Right cardiac atrium (tissue), 5 donors: ENCODE measurements around the gene C2orf49. TPM values are rescaled to one million over a fixed set of nuclear protein-coding genes. Genes with fewer than 3 reads are reported as not detected.

ENCODE experiments used
- ATAC-seq, 2 donors: fragments of 200-7000 bp; cut with Tn5 transposase; one replicate each; pipeline versions ENCODE4 v1.8.0 to v1.9.1; 2020; ENCODE audit warnings: moderate library complexity in 2 of 2, mild to moderate bottlenecking in 1 of 2
- DNase-seq, 3 donors: peaks; one replicate each; pipeline ENCODE4 v3.0.0-alpha.2; 2020
- H3K27ac ChIP-seq: one replicate; pipeline ENCODE4 v1.5.1; 2013; ENCODE audit warnings: mild to moderate bottlenecking, low read length, control low read depth, moderate library complexity
- H3K27me3 ChIP-seq: one replicate; pipeline ENCODE4 v1.6.1; 2013; ENCODE audit not compliant: control insufficient read depth, insufficient read depth
- H3K4me1 ChIP-seq: one replicate; pipeline ENCODE4 v1.6.1; 2013; ENCODE audit warnings: low read length; ENCODE audit not compliant: control insufficient read depth, insufficient read depth
- H3K4me3 ChIP-seq: one replicate; pipeline ENCODE4 v1.5.1; 2013; ENCODE audit warnings: low read length, control low read depth
- H3K9me3 ChIP-seq: one replicate; pipeline ENCODE4 v1.6.1; 2013; ENCODE audit warnings: low read length; ENCODE audit not compliant: control insufficient read depth
- WGBS: extraction: QIAGEN DNeasy Blood & Tissue Kit; methylation state at CpG from one replicate; pipeline ENCODE4 v1.1.7; 2013; 5-methylcytosine and 5-hydroxymethylcytosine counted together
- intact Hi-C, 4 donors: fragments of 100-400 bp; cut with DNase I; formaldehyde crosslinking; loops; one replicate each; pipeline versions ENCODE4 v1.11.0 to v1.14.0; 2022 to 2023
- polyA plus RNA-seq: library from polyadenylated mRNA; stranded (reverse); fragments of 200-250 nt; gene quantifications from one replicate; pipeline ENCODE4 v1.2.3, GENCODE V29; 2013
- total RNA-seq, 4 donors: library from RNA; stranded (reverse); fragmentation: NEBNext Ultra II Directional; extraction: Animal tissue kit (Norgen Biotek cat#: 25700); gene quantifications; one replicate each; pipeline ENCODE4 v1.2.1, GENCODE V29; 2021
- donor health status: healthy with polysubstance abuse.
- donor health status: DM: no; HTN: yes; CAD: no.
- donor health status: DM: no; HTN: no; CAD: no.
- donor health status: DM: no; HTN: yes; CAD: no; lungs with severe emphysema.
- donor health status: DM: yes; HTN: yes; CAD: no.

The C2orf49 gene
- total and polyA plus RNA-seq, 5 donors = 13.2 to 20.3 (median 15.8) TPM

GRCh38 chr2:105299290-105299689 lies 38.0 kb upstream of the C2orf49 start:
- no peak overlapping the region for H3K27ac ChIP-seq
- H3K27me3 ChIP-seq = no peaks in the 10 kb centered on the region
- DNase-seq (no peak), ATAC-seq (no peak)
- WGBS = 89% methylated on average over 5 of the region's 5 CpGs
- no peak overlapping the region for H3K4me3 ChIP-seq
- no peaks in the 10 kb centered on the region for H3K4me1 ChIP-seq
- no peaks in the 10 kb centered on the region for H3K9me3 ChIP-seq
- intact Hi-C loops = no loop called here

- DNase-seq (no peak), ATAC-seq (no peak)
- 92% methylated on average over 3 of the region's 3 CpGs for WGBS
- intact Hi-C loops = no loop called here
- H3K4me1 ChIP-seq = no peaks in the 10 kb centered on the region
- no peaks in the 10 kb centered on the region for H3K27me3 ChIP-seq
- no peak overlapping the region for H3K4me3 ChIP-seq
- H3K27ac ChIP-seq = no peak overlapping the region
- no peaks in the 10 kb centered on the region for H3K9me3 ChIP-seq
Measured at GRCh38 chr2:105301646-105302045, 35.7 kb upstream of the C2orf49 start.

DNA sequence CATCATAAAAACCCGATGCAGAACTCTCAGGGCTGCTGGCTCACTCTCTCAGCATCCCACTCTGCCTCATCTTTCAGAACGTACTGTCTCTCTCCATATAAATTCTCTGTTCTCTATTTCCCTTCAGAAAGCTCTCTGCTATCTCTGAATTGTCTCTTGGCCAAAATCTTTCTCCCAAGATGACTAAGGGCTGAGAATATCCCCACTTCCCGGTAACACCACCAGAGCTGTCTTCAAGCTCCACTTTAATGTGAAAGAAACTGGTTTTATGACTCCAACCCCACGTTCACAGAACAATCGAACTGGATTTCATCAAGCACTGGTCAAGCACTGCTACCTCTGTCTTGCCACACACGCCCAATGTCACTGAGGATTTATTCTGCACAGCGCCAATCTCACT lies 30.2 kb upstream of the C2orf49 start:
- H3K9me3 ChIP-seq = no peaks in the 10 kb centered on the region
- 74% methylated on average over 7 of the region's 7 CpGs for WGBS
- ATAC-seq = no peak
- no peaks in the 10 kb centered on the region for H3K4me1 ChIP-seq
- no peak for DNase-seq
- no peaks in the 10 kb centered on the region for H3K27me3 ChIP-seq
- H3K4me3 ChIP-seq = no peak overlapping the region
- no peak overlapping the region for H3K27ac ChIP-seq
- intact Hi-C loops = no loop called here

DNA sequence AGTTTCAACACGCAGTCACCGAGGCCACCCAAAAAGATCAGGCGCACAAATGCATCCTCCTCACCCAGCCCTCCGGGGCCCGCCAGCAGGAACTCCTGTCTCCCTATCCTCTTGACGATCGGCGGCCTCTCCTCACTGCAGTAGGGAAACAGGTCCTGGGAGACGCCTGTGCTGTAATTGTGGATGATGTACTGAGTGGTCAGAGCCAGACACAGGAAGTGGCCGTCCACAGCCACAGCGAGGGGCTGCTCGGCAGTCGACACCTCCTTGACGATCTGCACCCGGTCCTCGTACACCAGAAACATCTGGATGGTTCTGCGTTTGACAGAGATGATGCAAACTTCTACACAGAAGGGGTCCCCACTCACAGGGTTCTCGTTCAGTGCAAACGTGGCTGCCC lies 29.8 kb upstream of the C2orf49 start:
- H3K4me1 ChIP-seq = no peaks in the 10 kb centered on the region
- DNase-seq = no peak
- intact Hi-C loops = no loop called here
- no peaks in the 10 kb centered on the region for H3K9me3 ChIP-seq
- no peaks in the 10 kb centered on the region for H3K27me3 ChIP-seq
- no peak for ATAC-seq
- H3K27ac ChIP-seq = no peak overlapping the region
- WGBS = 68% methylated on average over 19 of the region's 19 CpGs
- H3K4me3 ChIP-seq = no peak overlapping the region

GRCh38 chr2:105307962-105308361 lies 29.4 kb upstream of the C2orf49 start:
- intact Hi-C loops = no loop called here
- 86% methylated on average over 17 of the region's 17 CpGs for WGBS
- DNase-seq = no peak
- no peak for ATAC-seq
- Histone ChIP-seq H3K9me3 (no peaks in the 10 kb centered on the region), H3K4me3 (no peak overlapping the region), H3K27me3 (no peaks in the 10 kb centered on the region), H3K27ac (no peak overlapping the region), H3K4me1 (no peaks in the 10 kb centered on the region)

DNA sequence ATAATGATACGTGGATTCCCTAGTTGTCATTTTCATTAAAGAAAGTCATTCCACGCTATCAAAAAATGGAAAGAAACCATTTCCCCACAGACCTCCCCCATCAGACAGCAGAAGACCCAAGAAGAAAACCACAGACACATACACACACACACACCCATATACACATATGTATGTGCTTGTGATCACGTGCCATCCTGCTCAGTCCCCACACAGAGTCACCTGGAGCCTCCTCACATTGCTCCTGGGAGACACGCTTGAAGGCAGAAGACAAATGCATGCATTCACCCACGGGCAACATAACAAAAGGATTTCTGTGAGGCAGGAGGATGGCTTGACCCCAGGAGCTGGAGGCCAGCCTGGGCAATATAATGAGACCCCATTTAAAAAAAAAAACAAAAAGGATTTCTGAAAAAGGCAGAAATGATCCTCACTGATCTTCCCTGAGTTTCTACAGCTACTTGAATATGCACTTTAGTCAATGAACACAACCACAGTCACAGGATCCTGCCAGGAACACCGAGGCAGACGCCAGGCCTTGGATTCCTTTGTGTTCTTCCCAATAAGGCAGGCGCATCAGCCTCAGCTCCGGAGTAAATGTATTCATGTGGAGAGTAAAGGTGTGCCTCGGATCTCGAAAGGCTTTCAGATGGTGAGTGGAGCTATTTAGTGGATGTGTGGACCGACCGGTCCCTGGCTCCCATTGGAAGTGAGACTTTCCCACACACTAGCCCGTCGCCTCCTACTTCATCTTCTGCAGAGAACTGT lies 28.8 kb upstream of the C2orf49 start:
- WGBS = 90% methylated on average over 15 of the region's 15 CpGs
- Histone ChIP-seq H3K27me3 (no peaks in the 10 kb centered on the region), H3K4me3 (no peak overlapping the region), H3K9me3 (no peaks in the 10 kb centered on the region), H3K4me1 (no peaks in the 10 kb centered on the region), H3K27ac (no peak overlapping the region)
- intact Hi-C loops = no loop called here
- ATAC-seq = peak in 1 of 2 donors; percentile 10
- no peak for DNase-seq

DNA sequence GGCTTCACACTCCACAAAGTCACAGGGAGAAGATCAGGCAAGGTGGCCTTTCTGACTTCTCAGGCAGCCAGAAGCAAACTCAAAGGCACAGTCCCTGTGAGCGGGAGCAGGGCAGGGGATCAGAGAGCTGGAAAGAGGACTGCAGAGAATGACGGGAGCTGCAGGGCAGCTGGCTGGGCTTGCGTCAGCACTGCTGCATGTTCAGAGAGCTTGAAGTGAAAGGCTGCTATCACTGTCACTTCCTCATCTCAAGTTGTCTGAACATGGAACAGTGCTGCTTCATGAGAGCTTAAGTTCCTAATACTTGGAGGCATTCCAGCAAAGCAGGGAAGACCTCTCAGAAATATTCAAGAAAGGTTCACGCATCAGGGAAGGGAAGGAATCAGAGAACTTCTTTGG lies 28.2 kb upstream of the C2orf49 start:
- Histone ChIP-seq H3K4me3 (no peak overlapping the region), H3K4me1 (no peaks in the 10 kb centered on the region), H3K9me3 (no peaks in the 10 kb centered on the region), H3K27ac (no peak overlapping the region), H3K27me3 (no peaks in the 10 kb centered on the region)
- intact Hi-C loops = no loop called here
- peak in 2 of 3 donors; percentile 70 to 74 for DNase-seq
- WGBS = 62% methylated on average over 4 of the region's 4 CpGs
- peak; percentile 79 to 81 for ATAC-seq

GRCh38 chr2:105313877-105314276 lies 23.5 kb upstream of the C2orf49 start:
- Histone ChIP-seq H3K27ac (no peak overlapping the region), H3K27me3 (no peaks in the 10 kb centered on the region), H3K4me3 (no peak overlapping the region), H3K4me1 (no peaks in the 10 kb centered on the region), H3K9me3 (no peaks in the 10 kb centered on the region)
- intact Hi-C loops = no loop called here
- no peak for ATAC-seq
- DNase-seq = no peak

GRCh38 chr2:105315314-105315713 lies 22.0 kb upstream of the C2orf49 start:
- DNase-seq (no peak), ATAC-seq (no peak)
- intact Hi-C loops = no loop called here
- H3K4me1 ChIP-seq = no peaks in the 10 kb centered on the region
- H3K27ac ChIP-seq = no peak overlapping the region
- no peaks in the 10 kb centered on the region for H3K9me3 ChIP-seq
- H3K27me3 ChIP-seq = no peaks in the 10 kb centered on the region
- no peak overlapping the region for H3K4me3 ChIP-seq
- 73% methylated on average over 3 of the region's 3 CpGs for WGBS

GRCh38 chr2:105317937-105318336 lies 19.4 kb upstream of the C2orf49 start:
- no peak overlapping the region for H3K27ac ChIP-seq
- ATAC-seq = no peak
- peaks cover under 1% of the 10 kb centered on the region for H3K4me1 ChIP-seq
- H3K27me3 ChIP-seq = no peaks in the 10 kb centered on the region
- 93% methylated on average over 3 of the region's 3 CpGs for WGBS
- H3K4me3 ChIP-seq = no peak overlapping the region
- DNase-seq = no peak
- H3K9me3 ChIP-seq = no peaks in the 10 kb centered on the region
- intact Hi-C loops = no loop called here

- no peaks in the 10 kb centered on the region for H3K27me3 ChIP-seq
- no peak for DNase-seq
- no peaks in the 10 kb centered on the region for H3K9me3 ChIP-seq
- no peak for ATAC-seq
- H3K27ac ChIP-seq = no peak overlapping the region
- H3K4me1 ChIP-seq = peaks cover 4% of the 10 kb centered on the region
- intact Hi-C loops = no loop called here
- WGBS = 84% methylated on average over 7 of the region's 7 CpGs
- H3K4me3 ChIP-seq = no peak overlapping the region
Measured at GRCh38 chr2:105320651-105321215, 16.6 kb upstream of the C2orf49 start.
